SK-N-SH (cell line): Measurements from ENCODE around the gene ALDH16A1. TPM values are rescaled to one million over a fixed set of nuclear protein-coding genes. Genes with fewer than 3 reads are reported as not detected.
A peak's percentile ranks its signal among the peaks of the same experiment; 100 is the strongest.

Experiments
- CTCF ChIA-PET: fragments of 300-600, 350-600 bp; formaldehyde crosslinking; extraction: SDS; loops from one replicate; lab custom pipeline; 2021; lab: Yijun Ruan, JAX
- POLR2A ChIA-PET: fragments of 350-600 bp; sonication (Branson Sonifier 250); formaldehyde crosslinking; extraction: SDS; loops from one replicate; lab custom pipeline; 2020; ENCODE audit warnings: antibody characterized with exemption, inconsistent platforms; lab: Yijun Ruan, JAX
- DNase-seq: peaks from one replicate; pipeline ENCODE4 v3.0.0; 2012
- H2AFZ ChIP-seq: fragments of 200-600 bp; sonication (generic); 2 replicates; pipeline ENCODE4 v1.8.1; 2016; ENCODE audit warnings: antibody characterized with exemption, mild to moderate bottlenecking, low read depth
- H3F3A ChIP-seq: fragments of 200-600 bp; sonication (generic); replicated peaks from 2 replicates; pipeline ENCODE3; 2016; ENCODE audit warnings: antibody characterized with exemption, mild to moderate bottlenecking; ENCODE audit not compliant: insufficient read depth
- H3K27ac ChIP-seq, 2 experiments: fragments of 200-500 bp in 1 of 2; fragments of 200-600 bp in 1 of 2; sonication (Bioruptor generic) in 1 of 2; sonication (generic), shearing (Covaris generic) in 1 of 2; 2 replicates each; pipeline versions ENCODE4 v1.5.1 to v1.6.1; 2014 to 2016; ENCODE audit warnings: low read depth in 2 of 2, inconsistent platforms in 1 of 2, low read length in 1 of 2, mild to moderate bottlenecking in 1 of 2, mixed read lengths in 1 of 2
- H3K27me3 ChIP-seq: fragments of 200-600 bp; sonication (generic), shearing (Covaris generic); 2 replicates; pipeline ENCODE4 v1.6.1; 2016; ENCODE audit warnings: mixed run types; ENCODE audit not compliant: insufficient read depth
- H3K36me3 ChIP-seq, 2 experiments: fragments of 200-500 bp in 1 of 2; fragments of 200-600 bp in 1 of 2; sonication (Bioruptor generic) in 1 of 2; sonication (generic) in 1 of 2; replicated peaks in 1 of 2; 2 replicates each; pipeline versions ENCODE3 to v1.5.1; 2014 to 2016; ENCODE audit warnings: low read length in 1 of 2, mild to moderate bottlenecking in 1 of 2; ENCODE audit not compliant: insufficient read depth in 2 of 2, control insufficient read depth in 1 of 2
- H3K4me1 ChIP-seq, 2 experiments: fragments of 200-500 bp in 1 of 2; fragments of 200-600 bp in 1 of 2; sonication (Bioruptor generic) in 1 of 2; sonication (generic), shearing (Covaris generic) in 1 of 2; 2 replicates each; pipeline versions ENCODE4 v1.5.1 to v1.6.1; 2014 to 2016; ENCODE audit warnings: low read depth in 1 of 2, low read length in 1 of 2, mixed run types in 1 of 2; ENCODE audit not compliant: insufficient read depth in 2 of 2, control insufficient read depth in 1 of 2
- H3K4me2 ChIP-seq: fragments of 200-600 bp; sonication (generic), shearing (Covaris generic); 2 replicates; pipeline ENCODE4 v1.6.1; 2017; ENCODE audit warnings: mixed run types
- H3K4me3 ChIP-seq, 2 experiments: fragments of 200-500 bp in 1 of 2; fragments of 200-600 bp in 1 of 2; sonication (Bioruptor generic) in 1 of 2; sonication (generic), shearing (Covaris generic) in 1 of 2; 2 replicates each; pipeline versions ENCODE4 v1.5.1 to v1.8.1; 2014 to 2016; ENCODE audit warnings: low read depth in 2 of 2, inconsistent platforms in 1 of 2, low read length in 1 of 2, mild to moderate bottlenecking in 1 of 2, mixed read lengths in 1 of 2, moderate library complexity in 1 of 2
- H3K79me2 ChIP-seq: fragments of 200-600 bp; sonication (generic); 2 replicates; pipeline ENCODE4 v1.8.1; 2017; ENCODE audit warnings: mild to moderate bottlenecking; ENCODE audit not compliant: insufficient read depth
- H3K9ac ChIP-seq: fragments of 200-600 bp; sonication (generic); 2 replicates; pipeline ENCODE4 v1.6.1; 2017; ENCODE audit warnings: mixed run types
- H3K9me2 ChIP-seq: fragments of 200-600 bp; sonication (generic); 2 replicates; pipeline ENCODE4 v1.6.1; 2017; ENCODE audit warnings: mixed run types
- H3K9me3 ChIP-seq: fragments of 200-600 bp; sonication (generic); 2 replicates; pipeline ENCODE4 v1.6.1; 2017; ENCODE audit warnings: mixed run types, mild to moderate bottlenecking, moderate library complexity
- H4K20me1 ChIP-seq: fragments of 200-600 bp; sonication (generic); 2 replicates; pipeline ENCODE4 v1.6.1; 2017; ENCODE audit warnings: mild to moderate bottlenecking, mixed run types; ENCODE audit not compliant: insufficient read depth
- CHD2 ChIP-seq: fragments of 150-350 bp; IDR thresholded peaks from 2 replicates; pipeline ENCODE4 v1.6.1; 2018; ENCODE audit warnings: low read length; ENCODE audit not compliant: partially characterized antibody
- ELF1 ChIP-seq: IDR thresholded peaks from 2 replicates; pipeline ENCODE4 v1.4.0; 2012
- FOSL2 ChIP-seq: IDR thresholded peaks from 2 replicates; pipeline ENCODE4 v1.4.0; 2012; ENCODE audit warnings: low read depth, mild to moderate bottlenecking, moderate library complexity, borderline replicate concordance
- GABPA ChIP-seq: IDR thresholded peaks from 2 replicates; pipeline ENCODE4 v1.4.0; 2012; ENCODE audit warnings: low read depth, mild to moderate bottlenecking
- NFIC ChIP-seq: IDR thresholded peaks from 2 replicates; pipeline ENCODE4 v1.4.0; 2012; ENCODE audit warnings: borderline replicate concordance
- POLR2AphosphoS5 ChIP-seq: IDR thresholded peaks from 2 replicates; pipeline ENCODE4 v1.6.1; 2012; ENCODE audit warnings: low read depth, low read length
- RAD21 ChIP-seq: IDR thresholded peaks from 2 replicates; pipeline ENCODE4 v1.6.1; 2012; ENCODE audit warnings: mild to moderate bottlenecking, low read length
- RCOR1 ChIP-seq: fragments of 150-350 bp; IDR thresholded peaks from 2 replicates; pipeline ENCODE4 v1.6.1; 2017; ENCODE audit warnings: antibody characterized with exemption, low read length
- RFX5 ChIP-seq: IDR thresholded peaks from 2 replicates; pipeline ENCODE4 v1.6.1; 2012; ENCODE audit warnings: mild to moderate bottlenecking, improper control_type of control experiment, low read length
- RXRA ChIP-seq: IDR thresholded peaks from 2 replicates; pipeline ENCODE4 v1.4.0; 2012; ENCODE audit warnings: low read depth, mild to moderate bottlenecking, borderline replicate concordance
- SIN3A ChIP-seq: IDR thresholded peaks from 2 replicates; pipeline ENCODE4 v1.6.1; 2012; ENCODE audit warnings: low read depth, mild to moderate bottlenecking, low read length, moderate library complexity, borderline replicate concordance
- SMC3 ChIP-seq: IDR thresholded peaks from 2 replicates; pipeline ENCODE4 v1.6.1; 2012; ENCODE audit warnings: low read depth, low read length, improper control_type of control experiment
- TAF1 ChIP-seq: IDR thresholded peaks from 2 replicates; pipeline ENCODE4 v1.6.1; 2012; ENCODE audit warnings: low read depth, mild to moderate bottlenecking, low read length, moderate library complexity, borderline replicate concordance
- TCF12 ChIP-seq: IDR thresholded peaks from 2 replicates; pipeline ENCODE4 v1.4.0; 2012
- TEAD4 ChIP-seq: IDR thresholded peaks from 2 replicates; pipeline ENCODE4 v1.4.0; 2012; ENCODE audit warnings: mild to moderate bottlenecking, borderline replicate concordance; ENCODE audit not compliant: insufficient read depth
- YY1 ChIP-seq: IDR thresholded peaks from 2 replicates; pipeline ENCODE4 v1.4.0; 2012; ENCODE audit warnings: low read depth, mild to moderate bottlenecking
- WGBS: methylation state at CpG from one replicate; pipeline ENCODE4 v1.1.6; 2017; ENCODE audit warnings: low lambda C conversion rate; 5-methylcytosine and 5-hydroxymethylcytosine counted together
- polyA plus RNA-seq, 3 experiments: library from polyadenylated mRNA; depleted of rRNA; stranded (reverse); fragments of >200 nt; gene quantifications; 2 replicates each; pipeline ENCODE4 v1.2.3, GENCODE V29; 2012
- TF ChIP-seq, protein P1 (sequence below): fragments of 150-350 bp; IDR thresholded peaks from 2 replicates; pipeline ENCODE4 v1.6.1; 2017; ENCODE audit warnings: antibody characterized with exemption, low read length, low read depth, borderline replicate concordance
- TF ChIP-seq, protein P2 (sequence below): fragments of 150-350 bp; IDR thresholded peaks from 2 replicates; pipeline ENCODE4 v1.6.1; 2016; ENCODE audit warnings: mild to moderate bottlenecking, low read depth, low read length
- TF ChIP-seq, protein P3 (sequence below): fragments of 200-600 bp; sonication (generic); IDR thresholded peaks from 2 replicates; pipeline ENCODE4 v1.6.1; 2017; ENCODE audit warnings: antibody characterized with exemption, mild to moderate bottlenecking, moderate library complexity

ALDH16A1 gene
- polyA plus RNA-seq, 1 of the 3 experiments (the other 2 are of a cell fraction) = 15.7 TPM

DNA sequence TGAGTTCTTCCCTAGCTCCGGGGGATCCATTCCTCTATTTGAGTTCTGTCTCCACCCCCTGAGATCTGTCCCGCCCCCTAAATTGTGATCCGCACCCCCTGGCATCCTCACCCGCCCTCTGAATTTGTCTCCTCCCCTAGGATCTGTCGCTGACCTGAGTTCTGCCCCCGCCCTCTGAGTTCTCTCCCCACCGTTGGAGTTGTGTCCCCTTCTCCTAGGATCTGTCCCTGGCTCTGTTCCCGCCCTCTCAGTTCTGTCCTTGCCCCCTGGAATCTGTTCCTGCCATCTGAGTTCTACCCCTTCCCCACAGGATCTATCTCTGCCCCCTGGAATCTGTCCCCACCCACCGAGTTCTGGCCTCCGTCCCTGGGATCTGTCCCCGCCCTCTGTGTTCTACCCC lies 10.7 kb upstream of the ALDH16A1 start:
- 3% methylated on average over 11 of the region's 11 CpGs for WGBS
- H3K79me2 ChIP-seq = no peaks in the 10 kb centered on the region
- peak overlapping the region; percentile 59 to 62 for H3K4me3 ChIP-seq
- H3K4me1 ChIP-seq = peaks cover 0 to 22% of the 10 kb centered on the region in 2 experiments; a peak in 1 of 4 replicates
- no peaks in the 10 kb centered on the region; the same call in 1 of the 2 replicates for H4K20me1 ChIP-seq
- peaks cover 22% of the 10 kb centered on the region for H3F3A ChIP-seq
- TF ChIP-seq GABPA (no peak), RXRA (no peak), TCF12 (no peak), SIN3A (no peak), TEAD4 (no peak), CHD2 (no peak), SMC3 (no peak), NFIC (no peak), FOSL2 (no peak), ELF1 (no peak), YY1 (no peak), TAF1 (no peak), RAD21 (no peak), RCOR1 (no peak), RFX5 (no peak), POLR2AphosphoS5 (no peak)
- TF ChIP-seq, protein P1, sequence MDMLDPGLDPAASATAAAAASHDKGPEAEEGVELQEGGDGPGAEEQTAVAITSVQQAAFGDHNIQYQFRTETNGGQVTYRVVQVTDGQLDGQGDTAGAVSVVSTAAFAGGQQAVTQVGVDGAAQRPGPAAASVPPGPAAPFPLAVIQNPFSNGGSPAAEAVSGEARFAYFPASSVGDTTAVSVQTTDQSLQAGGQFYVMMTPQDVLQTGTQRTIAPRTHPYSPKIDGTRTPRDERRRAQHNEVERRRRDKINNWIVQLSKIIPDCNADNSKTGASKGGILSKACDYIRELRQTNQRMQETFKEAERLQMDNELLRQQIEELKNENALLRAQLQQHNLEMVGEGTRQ = no peak
- TF ChIP-seq, protein P2, sequence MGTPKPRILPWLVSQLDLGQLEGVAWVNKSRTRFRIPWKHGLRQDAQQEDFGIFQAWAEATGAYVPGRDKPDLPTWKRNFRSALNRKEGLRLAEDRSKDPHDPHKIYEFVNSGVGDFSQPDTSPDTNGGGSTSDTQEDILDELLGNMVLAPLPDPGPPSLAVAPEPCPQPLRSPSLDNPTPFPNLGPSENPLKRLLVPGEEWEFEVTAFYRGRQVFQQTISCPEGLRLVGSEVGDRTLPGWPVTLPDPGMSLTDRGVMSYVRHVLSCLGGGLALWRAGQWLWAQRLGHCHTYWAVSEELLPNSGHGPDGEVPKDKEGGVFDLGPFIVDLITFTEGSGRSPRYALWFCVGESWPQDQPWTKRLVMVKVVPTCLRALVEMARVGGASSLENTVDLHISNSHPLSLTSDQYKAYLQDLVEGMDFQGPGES = no peak
- TF ChIP-seq, protein P3, sequence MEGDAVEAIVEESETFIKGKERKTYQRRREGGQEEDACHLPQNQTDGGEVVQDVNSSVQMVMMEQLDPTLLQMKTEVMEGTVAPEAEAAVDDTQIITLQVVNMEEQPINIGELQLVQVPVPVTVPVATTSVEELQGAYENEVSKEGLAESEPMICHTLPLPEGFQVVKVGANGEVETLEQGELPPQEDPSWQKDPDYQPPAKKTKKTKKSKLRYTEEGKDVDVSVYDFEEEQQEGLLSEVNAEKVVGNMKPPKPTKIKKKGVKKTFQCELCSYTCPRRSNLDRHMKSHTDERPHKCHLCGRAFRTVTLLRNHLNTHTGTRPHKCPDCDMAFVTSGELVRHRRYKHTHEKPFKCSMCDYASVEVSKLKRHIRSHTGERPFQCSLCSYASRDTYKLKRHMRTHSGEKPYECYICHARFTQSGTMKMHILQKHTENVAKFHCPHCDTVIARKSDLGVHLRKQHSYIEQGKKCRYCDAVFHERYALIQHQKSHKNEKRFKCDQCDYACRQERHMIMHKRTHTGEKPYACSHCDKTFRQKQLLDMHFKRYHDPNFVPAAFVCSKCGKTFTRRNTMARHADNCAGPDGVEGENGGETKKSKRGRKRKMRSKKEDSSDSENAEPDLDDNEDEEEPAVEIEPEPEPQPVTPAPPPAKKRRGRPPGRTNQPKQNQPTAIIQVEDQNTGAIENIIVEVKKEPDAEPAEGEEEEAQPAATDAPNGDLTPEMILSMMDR = no peak
- ChIA-PET CTCF (interaction anchor here (1.0 to 11.2 kb wide), 15 partner anchors 8 to 213 kb away, joined by 3 to 149 read pairs (median 5); partner anchors contain the start of genes DKKL1, KASH5 and PIH1D1), POLR2A (interaction anchor here (1.4 kb wide), 1 partner anchor 9 kb away, joined by 4 read pairs; the partner anchor contains the start of gene PIH1D1)
- peaks cover 44% of the 10 kb centered on the region for H3K27me3 ChIP-seq
- H3K9me3 ChIP-seq = no peaks in the 10 kb centered on the region
- peak overlapping the region; percentile 76; the same call in 1 of the 2 replicates for H2AFZ ChIP-seq
- no peak for DNase-seq
- no peak overlapping the region for H3K9ac ChIP-seq
- H3K27ac ChIP-seq = no peak overlapping the region; a peak in 1 of 4 replicates
- H3K4me2 ChIP-seq = peak overlapping the region; percentile 96
- peaks cover 0 to 4% of the 10 kb centered on the region in 2 experiments for H3K36me3 ChIP-seq
- no peaks in the 10 kb centered on the region for H3K9me2 ChIP-seq
